H1 (cell line): Measurements from ENCODE around the gene FAM83B. TPM values are rescaled to one million over a fixed set of nuclear protein-coding genes. Genes with fewer than 3 reads are reported as not detected.

Experiments
- CTCF ChIA-PET: fragments of 300-600 bp; sonication (Branson Sonifier 250); formaldehyde crosslinking; loops from one replicate; lab custom pipeline; 2021; ENCODE audit not compliant: partially characterized antibody; lab: Charles Lee
- POLR2A ChIA-PET: fragments of 300-600 bp; sonication (Branson Sonifier 250); formaldehyde crosslinking; loops from one replicate; lab custom pipeline; 2021; ENCODE audit warnings: inconsistent platforms; ENCODE audit not compliant: partially characterized antibody; lab: Charles Lee
- DNase-seq, 2 experiments: peaks; one replicate each; pipeline versions ENCODE4 v3.0.0 to v3.0.0-alpha.2; 2010 to 2022; ENCODE audit warnings: low spot score in 2 of 2, low read depth in 1 of 2, mixed read lengths in 1 of 2
- FAIRE-seq: peaks from 2 replicates; lab custom pipeline; 2011; peaks lifted over from hg19 to GRCh38; lab: Jason Lieb, UNC
- H2AFZ ChIP-seq: 2 replicates; pipeline ENCODE4 v1.8.1; 2012; ENCODE audit warnings: low read length, inconsistent platforms
- H2AK5ac ChIP-seq: 2 replicates; pipeline ENCODE4 v1.6.1; 2013; ENCODE audit warnings: low read depth, low read length
- H2BK120ac ChIP-seq: replicated peaks from 2 replicates; pipeline ENCODE3; 2013; ENCODE audit warnings: low read depth, low read length, inconsistent platforms
- H2BK12ac ChIP-seq: 2 replicates; pipeline ENCODE4 v1.6.1; 2013; ENCODE audit warnings: low read depth, low read length
- H2BK15ac ChIP-seq: 2 replicates; pipeline ENCODE4 v1.6.1; 2013; ENCODE audit warnings: low read length
- H2BK20ac ChIP-seq: 2 replicates; pipeline ENCODE4 v1.6.1; 2013; ENCODE audit warnings: low read length
- H2BK5ac ChIP-seq: 2 replicates; pipeline ENCODE4 v1.6.1; 2013; ENCODE audit warnings: low read depth, low read length
- H3K14ac ChIP-seq: 2 replicates; pipeline ENCODE4 v1.6.1; 2013; ENCODE audit warnings: inconsistent platforms; ENCODE audit not compliant: insufficient read length
- H3K18ac ChIP-seq: 2 replicates; pipeline ENCODE4 v1.6.1; 2013; ENCODE audit warnings: low read length; ENCODE audit errors: extremely low read depth
- H3K23ac ChIP-seq: 2 replicates; pipeline ENCODE4 v1.6.1; 2013; ENCODE audit warnings: inconsistent platforms; ENCODE audit not compliant: insufficient read length
- H3K23me2 ChIP-seq: 2 replicates; pipeline ENCODE4 v1.6.1; 2013; ENCODE audit warnings: low read depth, low read length
- H3K27ac ChIP-seq: 2 replicates; pipeline ENCODE4 v1.6.1; 2011; ENCODE audit warnings: low read depth, low read length, inconsistent platforms
- H3K27me3 ChIP-seq, 4 experiments: replicated peaks in 1 of 4; 1 replicate in 1 of 4; 2 replicates in 3 of 4; pipeline versions ENCODE4 v1.6.1 to v1.8.1; 2011 to 2013; ENCODE audit warnings: low read length in 3 of 4, mild to moderate bottlenecking in 3 of 4, inconsistent platforms in 2 of 4, mixed read lengths in 2 of 4, moderate library complexity in 1 of 4; ENCODE audit not compliant: control insufficient read depth in 3 of 4, insufficient read depth in 3 of 4; ENCODE audit errors: extremely low read depth in 1 of 4
- H3K36me3 ChIP-seq, 4 experiments: 2 replicates each; pipeline versions ENCODE4 v1.6.1 to v1.8.1; 2011 to 2013; ENCODE audit warnings: mild to moderate bottlenecking in 4 of 4, low read length in 3 of 4, moderate library complexity in 2 of 4, control low read depth in 1 of 4, inconsistent platforms in 1 of 4; ENCODE audit not compliant: insufficient read depth in 4 of 4, control insufficient read depth in 2 of 4
- H3K4ac ChIP-seq: replicated peaks from 2 replicates; pipeline ENCODE3; 2013; ENCODE audit warnings: low read length, low read depth, mixed read lengths, inconsistent platforms; ENCODE audit not compliant: insufficient read length
- H3K4me1 ChIP-seq, 4 experiments: replicated peaks in 1 of 4; 1 replicate in 1 of 4; 2 replicates in 3 of 4; pipeline versions ENCODE4 v1.6.1 to v1.8.1; 2011 to 2013; ENCODE audit warnings: low read length in 3 of 4, inconsistent platforms in 2 of 4, mixed read lengths in 1 of 4; ENCODE audit not compliant: insufficient read depth in 4 of 4, control insufficient read depth in 3 of 4
- H3K4me2 ChIP-seq, 2 experiments: 2 replicates each; pipeline versions ENCODE4 v1.6.1 to v1.8.1; 2011 to 2013; ENCODE audit warnings: low read depth in 2 of 2, low read length in 2 of 2, control low read depth in 1 of 2, inconsistent platforms in 1 of 2, mild to moderate bottlenecking in 1 of 2; ENCODE audit not compliant: insufficient read depth in 1 of 2
- H3K4me3 ChIP-seq, 4 experiments: fragments of 200-600, 300-600 bp in 1 of 4; sonication (generic), shearing (Covaris generic), sonication (Bioruptor Twin) in 1 of 4; 2 replicates each; pipeline versions ENCODE4 v1.5.1 to v1.8.1; 2011 to 2016; ENCODE audit warnings: low read length in 4 of 4, low read depth in 3 of 4, control low read depth in 2 of 4, inconsistent platforms in 2 of 4, mild to moderate bottlenecking in 2 of 4, mixed read lengths in 1 of 4, moderate library complexity in 1 of 4; ENCODE audit not compliant: insufficient read depth in 2 of 4; ENCODE audit errors: extremely low read depth in 1 of 4
- H3K56ac ChIP-seq: replicated peaks from 2 replicates; pipeline ENCODE3; 2013; ENCODE audit warnings: low read depth, mild to moderate bottlenecking, mixed read lengths, low read length, inconsistent platforms; ENCODE audit not compliant: insufficient read length
- H3K79me1 ChIP-seq: 2 replicates; pipeline ENCODE4 v1.6.1; 2013; ENCODE audit warnings: low read depth, low read length, control low read depth
- H3K79me2 ChIP-seq, 2 experiments: 2 replicates each; pipeline versions ENCODE4 v1.6.1 to v1.8.1; 2012 to 2013; ENCODE audit warnings: low read length in 2 of 2, mild to moderate bottlenecking in 2 of 2, inconsistent platforms in 1 of 2; ENCODE audit not compliant: insufficient read depth in 2 of 2, control insufficient read depth in 1 of 2
- H3K9ac ChIP-seq, 4 experiments: replicated peaks in 1 of 4; 1 replicate in 1 of 4; 2 replicates in 3 of 4; pipeline versions ENCODE4 v1.6.1 to v1.8.1; 2011 to 2013; ENCODE audit warnings: low read depth in 3 of 4, low read length in 3 of 4, control low read depth in 2 of 4, mild to moderate bottlenecking in 2 of 4, moderate library complexity in 2 of 4, inconsistent platforms in 1 of 4; ENCODE audit errors: extremely low read depth in 1 of 4
- H3K9me3 ChIP-seq, 2 experiments: 2 replicates each; pipeline versions ENCODE4 v1.6.1 to v1.8.1; 2012 to 2013; ENCODE audit warnings: mild to moderate bottlenecking in 2 of 2, moderate library complexity in 2 of 2, control low read depth in 1 of 2, inconsistent platforms in 1 of 2, low read depth in 1 of 2, low read length in 1 of 2, mixed read lengths in 1 of 2; ENCODE audit not compliant: insufficient read depth in 2 of 2
- H4K20me1 ChIP-seq, 2 experiments: replicated peaks in 1 of 2; 2 replicates each; pipeline versions ENCODE3 to v1.8.1; 2011 to 2013; ENCODE audit warnings: inconsistent platforms in 2 of 2, low read length in 2 of 2, mild to moderate bottlenecking in 1 of 2; ENCODE audit not compliant: insufficient read depth in 2 of 2, control insufficient read depth in 1 of 2
- H4K5ac ChIP-seq: 2 replicates; pipeline ENCODE4 v1.6.1; 2013; ENCODE audit warnings: low read length, low read depth, mixed read lengths, inconsistent platforms; ENCODE audit not compliant: insufficient read length
- H4K8ac ChIP-seq: 2 replicates; pipeline ENCODE4 v1.8.0; 2013; ENCODE audit warnings: mild to moderate bottlenecking, moderate library complexity, low read length, inconsistent platforms; ENCODE audit not compliant: insufficient read depth; ENCODE audit errors: extremely low read depth
- H4K91ac ChIP-seq: replicated peaks from 2 replicates; pipeline ENCODE3; 2013; ENCODE audit warnings: low read length, mixed read lengths, inconsistent platforms; ENCODE audit not compliant: insufficient read length
- CHD2 ChIP-seq: IDR thresholded peaks from 2 replicates; pipeline ENCODE4 v1.6.1; 2012; ENCODE audit warnings: low read length, improper control_type of control experiment
- CREB1 ChIP-seq: IDR thresholded peaks from 2 replicates; pipeline ENCODE4 v1.6.1; 2012; ENCODE audit warnings: inconsistent platforms
- EZH2 ChIP-seq: fragments of 200-600 bp; sonication (generic); IDR thresholded peaks from 2 replicates; pipeline ENCODE4 v1.7.1; 2012; ENCODE audit warnings: low read depth, mild to moderate bottlenecking, moderate library complexity, low read length, inconsistent platforms; ENCODE audit not compliant: severe bottlenecking
- GTF2F1 ChIP-seq: IDR thresholded peaks from 2 replicates; pipeline ENCODE4 v1.6.1; 2012; ENCODE audit warnings: low read depth, low read length, improper control_type of control experiment, borderline replicate concordance
- NANOG ChIP-seq: IDR thresholded peaks from 2 replicates; pipeline ENCODE4 v1.6.1; 2011; ENCODE audit warnings: low read length, low read depth, mild to moderate bottlenecking, inconsistent platforms; ENCODE audit not compliant: insufficient read depth, poor library complexity, severe bottlenecking
- POLR2A ChIP-seq, 2 experiments: IDR thresholded peaks; 1 replicate in 1 of 2; 2 replicates in 1 of 2; pipeline ENCODE4 v1.6.1; 2011; ENCODE audit warnings: low read depth in 2 of 2, low read length in 2 of 2, mild to moderate bottlenecking in 2 of 2; ENCODE audit errors: control extremely low read depth in 1 of 2
- RNF2 ChIP-seq: fragments of 200-900, 300-1000 bp; sonication (generic); IDR thresholded peaks from 2 replicates; pipeline ENCODE4 v1.7.1; 2016; ENCODE audit warnings: borderline replicate concordance, low read depth, mild to moderate bottlenecking, antibody characterized with exemption, low read length; ENCODE audit not compliant: poor library complexity, severe bottlenecking; ENCODE audit errors: missing control alignments
- SAP30 ChIP-seq: fragments of 300-600 bp; sonication (generic); IDR thresholded peaks from 2 replicates; pipeline ENCODE4 v1.7.1; 2012; ENCODE audit warnings: low read length, moderate library complexity, mild to moderate bottlenecking, inconsistent platforms; ENCODE audit not compliant: insufficient read depth, insufficient replicate concordance
- SRF ChIP-seq: IDR thresholded peaks from 2 replicates; pipeline ENCODE4 v1.6.1; 2011; ENCODE audit warnings: mild to moderate bottlenecking, low read depth, low read length, moderate library complexity
- YY1 ChIP-seq: IDR thresholded peaks from 2 replicates; pipeline ENCODE4 v1.6.1; 2011; ENCODE audit warnings: low read depth, mild to moderate bottlenecking, low read length
- WGBS, 2 experiments: shearing (Covaris generic) in 1 of 2; methylation state at CpG; one replicate each; pipeline versions ENCODE4 v1.1.6 to v1.1.7; 2013 to 2015; ENCODE audit warnings: low lambda C conversion rate in 2 of 2, mixed read lengths in 2 of 2, inconsistent platforms in 1 of 2, low coverage in 1 of 2, missing lambda C conversion rate in 1 of 2; ENCODE audit not compliant: insufficient replicate concordance in 2 of 2, insufficient coverage in 1 of 2, insufficient read length in 1 of 2; ENCODE audit errors: extremely low coverage in 1 of 2, missing lambda C conversion rate in 1 of 2; 5-methylcytosine and 5-hydroxymethylcytosine counted together
- polyA plus RNA-seq, 7 experiments: library from polyadenylated mRNA; depleted of rRNA in 3 of 7; stranded (reverse) in 5 of 7; unstranded in 2 of 7; fragments of >200 nt in 5 of 7; fragments of 200-250 nt in 2 of 7; gene quantifications; 1 replicate in 5 of 7; 2 replicates in 1 of 7; 4 replicates in 1 of 7; pipeline versions ENCODE4 v1.2.1 to v1.2.3, GENCODE V29; 2011 to 2013; ENCODE audit warnings: missing spikeins in 2 of 7, mixed read lengths in 2 of 7
- total RNA-seq: library from RNA; stranded (reverse); fragmentation: NEBNext Ultra II Directional; extraction: Animal tissue kit (Norgen Biotek cat#: 25700); gene quantifications from 2 replicates; pipeline ENCODE4 v1.2.1, GENCODE V29; 2021
- TF ChIP-seq, protein P1 (sequence below): IDR thresholded peaks from 2 replicates; pipeline ENCODE4 v1.6.1; 2012; ENCODE audit warnings: low read length, inconsistent platforms

FAM83B gene
- total and polyA plus RNA-seq, 2 of the 8 experiments (the other 6 are each of a cell fraction or from before 2014, with no cell fraction given), result 0.71 to 5.7 TPM

DNA sequence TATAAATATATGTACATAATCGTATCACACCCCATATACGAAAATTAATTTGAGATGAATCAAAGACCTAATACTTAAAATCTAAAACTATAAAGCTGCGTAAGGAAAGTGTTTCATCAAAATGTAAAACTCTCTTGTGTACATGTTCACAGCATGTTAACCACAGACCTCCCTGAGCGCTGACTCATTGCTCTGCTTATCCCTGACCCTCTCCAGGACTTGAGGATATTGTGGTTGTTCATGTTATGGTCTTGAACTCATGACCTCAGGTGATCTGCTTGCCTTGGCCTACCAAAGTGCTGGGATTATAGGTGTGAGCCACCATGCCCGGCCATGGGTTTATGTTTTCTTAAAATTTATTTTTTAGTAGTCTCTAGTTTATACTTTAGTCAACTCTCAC, 14.2 kb downstream of the FAM83B start:
- no peak overlapping the region for H3K18ac ChIP-seq
- POLR2A ChIA-PET, result interaction anchor here (0.9 kb wide), 1 partner anchor 13 kb away, joined by 3 read pairs; no protein-coding TSS in a partner anchor

More for the DNA sequence above, 14.2 kb downstream of the FAM83B start:
- Histone ChIP-seq H3K4ac (no peak overlapping the region), H3K27ac (no peak overlapping the region), H3K27me3 (no peaks in the 10 kb centered on the region), H4K91ac (no peak overlapping the region), H3K4me3 (no peak overlapping the region), H3K56ac (no peak overlapping the region), H3K14ac (no peak overlapping the region), H3K9me3 (no peaks in the 10 kb centered on the region), H3K79me2 (no peaks in the 10 kb centered on the region), H2AFZ (no peak overlapping the region), H2BK15ac (no peak overlapping the region), H2BK12ac (no peak overlapping the region), H4K20me1 (no peaks in the 10 kb centered on the region), H3K23ac (no peak overlapping the region), H3K79me1 (no peaks in the 10 kb centered on the region; the same call in 1 of the 2 replicates), H4K8ac (no peak overlapping the region), H3K4me1 (peaks cover 0 to 9% (median 5%) of the 10 kb centered on the region in 4 experiments; a peak in 5 of 7 replicates), H3K9ac (no peak overlapping the region), H4K5ac (no peak overlapping the region), H3K23me2 (no peaks in the 10 kb centered on the region), H2AK5ac (no peak overlapping the region), H3K36me3 (no peaks in the 10 kb centered on the region), H3K4me2 (no peak overlapping the region), H2BK20ac (no peak overlapping the region), H2BK5ac (no peak overlapping the region), H2BK120ac (no peak overlapping the region)
- TF ChIP-seq, protein P1, sequence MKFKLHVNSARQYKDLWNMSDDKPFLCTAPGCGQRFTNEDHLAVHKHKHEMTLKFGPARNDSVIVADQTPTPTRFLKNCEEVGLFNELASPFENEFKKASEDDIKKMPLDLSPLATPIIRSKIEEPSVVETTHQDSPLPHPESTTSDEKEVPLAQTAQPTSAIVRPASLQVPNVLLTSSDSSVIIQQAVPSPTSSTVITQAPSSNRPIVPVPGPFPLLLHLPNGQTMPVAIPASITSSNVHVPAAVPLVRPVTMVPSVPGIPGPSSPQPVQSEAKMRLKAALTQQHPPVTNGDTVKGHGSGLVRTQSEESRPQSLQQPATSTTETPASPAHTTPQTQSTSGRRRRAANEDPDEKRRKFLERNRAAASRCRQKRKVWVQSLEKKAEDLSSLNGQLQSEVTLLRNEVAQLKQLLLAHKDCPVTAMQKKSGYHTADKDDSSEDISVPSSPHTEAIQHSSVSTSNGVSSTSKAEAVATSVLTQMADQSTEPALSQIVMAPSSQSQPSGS, result no peak
- TF ChIP-seq NANOG (no peak), YY1 (no peak), SRF (no peak), CHD2 (no peak), RNF2 (no peak), EZH2 (no peak), CREB1 (no peak), POLR2A (IDR thresholded peaks at IDR 0.05; ENCODE audit: control extremely low read depth in 1 of 2, low read depth in 2 of 2, low read length in 2 of 2) (no peak), GTF2F1 (no peak), SAP30 (no peak)
- no peak for FAIRE-seq
- no peak for DNase-seq
- CTCF ChIA-PET, result no interaction called here
- whole genome bisulfite sequencing, 2 experiments, result 68% methylated on average over 5 of the region's 5 CpGs; no CpG with 5 or more reads in 1 of the 2 experiments
